ENCODE results near the gene MMP26. TPM values are rescaled to one million over a fixed set of nuclear protein-coding genes. Genes with fewer than 3 reads are reported as not detected.

MMP26 gene
- total RNA-seq, 1 donor from 2014 or later = not detected

- H3K4me3 ChIP-seq (ENCODE audit: low read depth, low read length) = no peak overlapping the region
- no peak for DNase-seq (ENCODE audit: low read depth)
- TF ChIP-seq CTCF (conservative IDR thresholded peaks at IDR 0.05; ENCODE audit: low read depth, low read length) = no peak
Measured at GRCh38 chr11:4671741-4672140, 32.8 kb upstream of the MMP26 start.

- no peak for DNase-seq (ENCODE audit: low read depth)
- TF ChIP-seq CTCF (conservative IDR thresholded peaks at IDR 0.05; ENCODE audit: low read depth, low read length) = no peak
- no peak overlapping the region for H3K4me3 ChIP-seq (ENCODE audit: low read depth, low read length)
Measured at GRCh38 chr11:4672470-4672869, 32.1 kb upstream of the MMP26 start.

- TF ChIP-seq CTCF (conservative IDR thresholded peaks at IDR 0.05; ENCODE audit: low read depth, low read length) = no peak
- no peak for DNase-seq (ENCODE audit: low read depth)
- H3K4me3 ChIP-seq (ENCODE audit: low read depth, low read length) = no peak overlapping the region
Measured at GRCh38 chr11:4673781-4674180, 30.8 kb upstream of the MMP26 start.

- no peak for DNase-seq (ENCODE audit: low read depth)
- no peak for TF ChIP-seq CTCF (conservative IDR thresholded peaks at IDR 0.05; ENCODE audit: low read depth, low read length)
- H3K4me3 ChIP-seq (ENCODE audit: low read depth, low read length) = no peak overlapping the region
Measured at GRCh38 chr11:4677948-4678347, 26.6 kb upstream of the MMP26 start.

GRCh38 chr11:4680341-4680740 is 24.2 kb upstream of the MMP26 start:
- H3K4me3 ChIP-seq (ENCODE audit: low read depth, low read length) = no peak overlapping the region
- DNase-seq (ENCODE audit: low read depth) = no peak
- no peak for TF ChIP-seq CTCF (conservative IDR thresholded peaks at IDR 0.05; ENCODE audit: low read depth, low read length)

- H3K4me3 ChIP-seq (ENCODE audit: low read depth, low read length) = no peak overlapping the region
- TF ChIP-seq CTCF (conservative IDR thresholded peaks at IDR 0.05; ENCODE audit: low read depth, low read length) = no peak
- no peak for DNase-seq (ENCODE audit: low read depth)
Measured at GRCh38 chr11:4682623-4683419, 21.8 kb upstream of the MMP26 start.

Data from epithelial cell of proximal tubule (primary cell).